GM23338 (cell line): ENCODE results near the gene MAST4. TPM values are rescaled to one million over a fixed set of nuclear protein-coding genes. Genes with fewer than 3 reads are reported as not detected.

Experiments
- ATAC-seq: fragments of 200-7000 bp; cut with Tn5 transposase; 3 replicates; pipeline ENCODE4 v1.9.1; 2020
- DNase-seq: peaks from one replicate; pipeline ENCODE4 v3.0.0-alpha.2; 2015; ENCODE audit warnings: low spot score
- H2AFZ ChIP-seq: fragments of 200-600 bp; sonication (generic); 2 replicates; pipeline ENCODE4 v1.8.0; 2016; ENCODE audit warnings: antibody characterized with exemption, mild to moderate bottlenecking, moderate library complexity
- H3F3A ChIP-seq: fragments of 200-600 bp; sonication (generic); replicated peaks from 2 replicates; pipeline ENCODE4 v1.8.0; 2017; ENCODE audit warnings: antibody characterized with exemption, mixed run types, low read depth
- H3K27ac ChIP-seq: fragments of 200-600 bp; sonication (generic); 2 replicates; pipeline ENCODE4 v1.6.1; 2016; ENCODE audit warnings: low read depth
- H3K27me3 ChIP-seq: fragments of 200-600 bp; sonication (generic); 2 replicates; pipeline ENCODE4 v1.8.0; 2016; ENCODE audit warnings: mild to moderate bottlenecking, mixed run types, moderate library complexity; ENCODE audit not compliant: insufficient read depth
- H3K36me3 ChIP-seq: fragments of 200-600 bp; sonication (generic); 2 replicates; pipeline ENCODE4 v1.8.0; 2016; ENCODE audit warnings: mild to moderate bottlenecking; ENCODE audit not compliant: insufficient read depth
- H3K4me1 ChIP-seq: fragments of 200-600 bp; sonication (generic); 2 replicates; pipeline ENCODE4 v1.8.0; 2016; ENCODE audit warnings: mild to moderate bottlenecking, moderate library complexity; ENCODE audit not compliant: insufficient read depth
- H3K4me2 ChIP-seq: fragments of 200-600 bp; sonication (generic); 2 replicates; pipeline ENCODE4 v1.7.1; 2017; ENCODE audit warnings: mixed run types
- H3K4me3 ChIP-seq: fragments of 200-600 bp; sonication (generic); 2 replicates; pipeline ENCODE4 v1.6.1; 2016; ENCODE audit warnings: mixed run types
- H3K79me2 ChIP-seq: fragments of 200-600 bp; sonication (generic); replicated peaks from 2 replicates; pipeline ENCODE4 v1.8.0; 2017; ENCODE audit warnings: mild to moderate bottlenecking; ENCODE audit not compliant: insufficient read depth
- H3K9me2 ChIP-seq: fragments of 200-600 bp; sonication (generic); 2 replicates; pipeline ENCODE4 v1.8.0; 2017; ENCODE audit not compliant: insufficient read depth
- H4K20me1 ChIP-seq: fragments of 200-600 bp; sonication (generic); replicated peaks from 2 replicates; pipeline ENCODE4 v1.8.0; 2017; ENCODE audit warnings: mild to moderate bottlenecking; ENCODE audit not compliant: insufficient read depth
- H3K27ac Mint-ChIP-seq: 2 replicates; pipeline ENCODE4 v1.8.0; 2020; ENCODE audit warnings: inconsistent platforms, mild to moderate bottlenecking, moderate library complexity, mixed read lengths
- H3K27me3 Mint-ChIP-seq: 3 replicates; pipeline ENCODE4 v1.8.0; 2022; ENCODE audit warnings: low read depth, mild to moderate bottlenecking, moderate library complexity, mixed read lengths, inconsistent platforms; ENCODE audit not compliant: insufficient read depth, poor library complexity
- H3K36me3 Mint-ChIP-seq: 3 replicates; pipeline ENCODE4 v1.8.0; 2021; ENCODE audit warnings: low read depth, mild to moderate bottlenecking, inconsistent platforms, moderate library complexity, mixed read lengths
- H3K4me1 Mint-ChIP-seq: 3 replicates; pipeline ENCODE4 v1.8.0; 2020; ENCODE audit warnings: mild to moderate bottlenecking, inconsistent platforms, mixed read lengths
- H3K4me3 Mint-ChIP-seq: 3 replicates; pipeline ENCODE4 v1.8.0; 2021; ENCODE audit warnings: moderate library complexity, mild to moderate bottlenecking, inconsistent platforms, mixed read lengths
- H3K9me3 Mint-ChIP-seq: 3 replicates; pipeline ENCODE4 v1.8.0; 2020; ENCODE audit warnings: moderate library complexity, mild to moderate bottlenecking, inconsistent platforms, mixed read lengths
- CREB1 ChIP-seq: fragments of 250-450 bp; sonication (Bioruptor Pico); IDR thresholded peaks from 2 replicates; pipeline ENCODE4 v1.5.0; 2020; ENCODE audit warnings: low read depth, mild to moderate bottlenecking, moderate library complexity
- EZH2 ChIP-seq: fragments of 200-600 bp; sonication (generic); IDR thresholded peaks from one replicate; pipeline ENCODE4 v1.8.0; 2017; ENCODE audit warnings: antibody characterized with exemption, mild to moderate bottlenecking, low read depth; ENCODE audit not compliant: unreplicated experiment
- EZH2phosphoT487 ChIP-seq: fragments of 200-600 bp; sonication (generic); IDR thresholded peaks from one replicate; pipeline ENCODE4 v1.8.1; 2018; ENCODE audit warnings: antibody characterized with exemption; ENCODE audit not compliant: unreplicated experiment
- JUNB ChIP-seq: IDR thresholded peaks from one replicate; pipeline ENCODE4 v1.6.1; 2016; ENCODE audit warnings: antibody characterized with exemption; ENCODE audit not compliant: unreplicated experiment
- NANOG ChIP-seq: IDR thresholded peaks from 2 replicates; pipeline ENCODE4 v1.6.1; 2016; ENCODE audit warnings: antibody characterized with exemption, borderline replicate concordance
- POLR2AphosphoS5 ChIP-seq: IDR thresholded peaks from 2 replicates; pipeline ENCODE4 v1.6.1; 2016; ENCODE audit warnings: antibody characterized with exemption, low read depth
- STAT1 ChIP-seq: IDR thresholded peaks from one replicate; pipeline ENCODE4 v1.6.1; 2016; ENCODE audit warnings: antibody characterized with exemption; ENCODE audit not compliant: unreplicated experiment
- ZNF114 ChIP-seq: fragments of 250-450 bp; sonication (Bioruptor Pico); IDR thresholded peaks from 2 replicates; pipeline ENCODE4 v1.5.0; 2020; ENCODE audit warnings: mild to moderate bottlenecking, moderate library complexity
- ZNF331 ChIP-seq: fragments of 250-450 bp; sonication (Bioruptor Pico); IDR thresholded peaks from 2 replicates; pipeline ENCODE4 v1.5.0; 2020; ENCODE audit warnings: low read depth, mild to moderate bottlenecking, moderate library complexity
- polyA plus RNA-seq: library from polyadenylated mRNA; unstranded; fragments of >200 nt; fragmentation: Nextera tagmentation; extraction: Ambion mirVana; gene quantifications from 2 replicates; pipeline ENCODE4 v1.2.1, GENCODE V29; 2016
- total RNA-seq: library from RNA; depleted of rRNA; stranded (reverse); fragments of >200 nt; shearing (Covaris generic); gene quantifications from 2 replicates; pipeline ENCODE4 v1.2.3, GENCODE V29; 2014
- TF ChIP-seq, protein P1 (sequence below): IDR thresholded peaks from 2 replicates; pipeline ENCODE4 v1.6.1; 2016; ENCODE audit warnings: antibody characterized with exemption
- TF ChIP-seq, protein P2 (sequence below): IDR thresholded peaks from one replicate; pipeline ENCODE4 v1.6.1; 2018; ENCODE audit warnings: antibody characterized with exemption; ENCODE audit not compliant: unreplicated experiment
- TF ChIP-seq, protein P3 (sequence below): fragments of 250-450 bp; sonication (Bioruptor Pico); IDR thresholded peaks from 2 replicates; pipeline ENCODE4 v1.5.0; 2020; ENCODE audit warnings: mild to moderate bottlenecking, moderate library complexity
- TF ChIP-seq, protein P4 (sequence below), 2 experiments: fragments of 200-600 bp in 1 of 2; sonication (generic) in 1 of 2; conservative IDR thresholded peaks; 2 replicates each; pipeline versions ENCODE4 v1.5.1 to v1.6.1; 2016 to 2017; ENCODE audit warnings: antibody characterized with exemption in 2 of 2, low read depth in 2 of 2, mild to moderate bottlenecking in 2 of 2, moderate library complexity in 1 of 2

MAST4 gene
- total and polyA plus RNA-seq, 2 experiments from 2014 or later = 3.6 to 8.5 TPM

- Mint-ChIP-seq H3K9me3 (no peaks in the 10 kb centered on the region), H3K36me3 (no peaks in the 10 kb centered on the region), H3K4me1 (peaks cover 12% of the 10 kb centered on the region; the same call in 2 of the 3 replicates), H3K27ac (no peak overlapping the region), H3K4me3 (no peak overlapping the region), H3K27me3 (no peaks in the 10 kb centered on the region)
- Histone ChIP-seq H3K4me2 (no peak overlapping the region), H3K4me1 (no peaks in the 10 kb centered on the region; the same call in 1 of the 2 replicates), H3K4me3 (no peak overlapping the region), H3K36me3 (no peaks in the 10 kb centered on the region), H3K27ac (no peak overlapping the region), H2AFZ (peak overlapping the region; percentile 48; the same call in 1 of the 2 replicates), H3K79me2 (no peaks in the 10 kb centered on the region), H3K27me3 (no peaks in the 10 kb centered on the region), H3F3A (no peaks in the 10 kb centered on the region), H4K20me1 (no peaks in the 10 kb centered on the region; the same call in 1 of the 2 replicates), H3K9me2 (no peaks in the 10 kb centered on the region)
- TF ChIP-seq POLR2AphosphoS5 = no peak
- no peak for TF ChIP-seq ZNF114 (CRISPR knock-in tag)
- TF ChIP-seq, protein P1, sequence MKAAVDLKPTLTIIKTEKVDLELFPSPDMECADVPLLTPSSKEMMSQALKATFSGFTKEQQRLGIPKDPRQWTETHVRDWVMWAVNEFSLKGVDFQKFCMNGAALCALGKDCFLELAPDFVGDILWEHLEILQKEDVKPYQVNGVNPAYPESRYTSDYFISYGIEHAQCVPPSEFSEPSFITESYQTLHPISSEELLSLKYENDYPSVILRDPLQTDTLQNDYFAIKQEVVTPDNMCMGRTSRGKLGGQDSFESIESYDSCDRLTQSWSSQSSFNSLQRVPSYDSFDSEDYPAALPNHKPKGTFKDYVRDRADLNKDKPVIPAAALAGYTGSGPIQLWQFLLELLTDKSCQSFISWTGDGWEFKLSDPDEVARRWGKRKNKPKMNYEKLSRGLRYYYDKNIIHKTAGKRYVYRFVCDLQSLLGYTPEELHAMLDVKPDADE = no peak
- no peak for TF ChIP-seq NANOG
- TF ChIP-seq STAT1 = no peak
- TF ChIP-seq ZNF331 (CRISPR knock-in tag) = no peak
- TF ChIP-seq, protein P2, sequence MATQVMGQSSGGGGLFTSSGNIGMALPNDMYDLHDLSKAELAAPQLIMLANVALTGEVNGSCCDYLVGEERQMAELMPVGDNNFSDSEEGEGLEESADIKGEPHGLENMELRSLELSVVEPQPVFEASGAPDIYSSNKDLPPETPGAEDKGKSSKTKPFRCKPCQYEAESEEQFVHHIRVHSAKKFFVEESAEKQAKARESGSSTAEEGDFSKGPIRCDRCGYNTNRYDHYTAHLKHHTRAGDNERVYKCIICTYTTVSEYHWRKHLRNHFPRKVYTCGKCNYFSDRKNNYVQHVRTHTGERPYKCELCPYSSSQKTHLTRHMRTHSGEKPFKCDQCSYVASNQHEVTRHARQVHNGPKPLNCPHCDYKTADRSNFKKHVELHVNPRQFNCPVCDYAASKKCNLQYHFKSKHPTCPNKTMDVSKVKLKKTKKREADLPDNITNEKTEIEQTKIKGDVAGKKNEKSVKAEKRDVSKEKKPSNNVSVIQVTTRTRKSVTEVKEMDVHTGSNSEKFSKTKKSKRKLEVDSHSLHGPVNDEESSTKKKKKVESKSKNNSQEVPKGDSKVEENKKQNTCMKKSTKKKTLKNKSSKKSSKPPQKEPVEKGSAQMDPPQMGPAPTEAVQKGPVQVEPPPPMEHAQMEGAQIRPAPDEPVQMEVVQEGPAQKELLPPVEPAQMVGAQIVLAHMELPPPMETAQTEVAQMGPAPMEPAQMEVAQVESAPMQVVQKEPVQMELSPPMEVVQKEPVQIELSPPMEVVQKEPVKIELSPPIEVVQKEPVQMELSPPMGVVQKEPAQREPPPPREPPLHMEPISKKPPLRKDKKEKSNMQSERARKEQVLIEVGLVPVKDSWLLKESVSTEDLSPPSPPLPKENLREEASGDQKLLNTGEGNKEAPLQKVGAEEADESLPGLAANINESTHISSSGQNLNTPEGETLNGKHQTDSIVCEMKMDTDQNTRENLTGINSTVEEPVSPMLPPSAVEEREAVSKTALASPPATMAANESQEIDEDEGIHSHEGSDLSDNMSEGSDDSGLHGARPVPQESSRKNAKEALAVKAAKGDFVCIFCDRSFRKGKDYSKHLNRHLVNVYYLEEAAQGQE = no peak
- TF ChIP-seq CREB1 (CRISPR knock-in tag) = no peak
- TF ChIP-seq, protein P3, sequence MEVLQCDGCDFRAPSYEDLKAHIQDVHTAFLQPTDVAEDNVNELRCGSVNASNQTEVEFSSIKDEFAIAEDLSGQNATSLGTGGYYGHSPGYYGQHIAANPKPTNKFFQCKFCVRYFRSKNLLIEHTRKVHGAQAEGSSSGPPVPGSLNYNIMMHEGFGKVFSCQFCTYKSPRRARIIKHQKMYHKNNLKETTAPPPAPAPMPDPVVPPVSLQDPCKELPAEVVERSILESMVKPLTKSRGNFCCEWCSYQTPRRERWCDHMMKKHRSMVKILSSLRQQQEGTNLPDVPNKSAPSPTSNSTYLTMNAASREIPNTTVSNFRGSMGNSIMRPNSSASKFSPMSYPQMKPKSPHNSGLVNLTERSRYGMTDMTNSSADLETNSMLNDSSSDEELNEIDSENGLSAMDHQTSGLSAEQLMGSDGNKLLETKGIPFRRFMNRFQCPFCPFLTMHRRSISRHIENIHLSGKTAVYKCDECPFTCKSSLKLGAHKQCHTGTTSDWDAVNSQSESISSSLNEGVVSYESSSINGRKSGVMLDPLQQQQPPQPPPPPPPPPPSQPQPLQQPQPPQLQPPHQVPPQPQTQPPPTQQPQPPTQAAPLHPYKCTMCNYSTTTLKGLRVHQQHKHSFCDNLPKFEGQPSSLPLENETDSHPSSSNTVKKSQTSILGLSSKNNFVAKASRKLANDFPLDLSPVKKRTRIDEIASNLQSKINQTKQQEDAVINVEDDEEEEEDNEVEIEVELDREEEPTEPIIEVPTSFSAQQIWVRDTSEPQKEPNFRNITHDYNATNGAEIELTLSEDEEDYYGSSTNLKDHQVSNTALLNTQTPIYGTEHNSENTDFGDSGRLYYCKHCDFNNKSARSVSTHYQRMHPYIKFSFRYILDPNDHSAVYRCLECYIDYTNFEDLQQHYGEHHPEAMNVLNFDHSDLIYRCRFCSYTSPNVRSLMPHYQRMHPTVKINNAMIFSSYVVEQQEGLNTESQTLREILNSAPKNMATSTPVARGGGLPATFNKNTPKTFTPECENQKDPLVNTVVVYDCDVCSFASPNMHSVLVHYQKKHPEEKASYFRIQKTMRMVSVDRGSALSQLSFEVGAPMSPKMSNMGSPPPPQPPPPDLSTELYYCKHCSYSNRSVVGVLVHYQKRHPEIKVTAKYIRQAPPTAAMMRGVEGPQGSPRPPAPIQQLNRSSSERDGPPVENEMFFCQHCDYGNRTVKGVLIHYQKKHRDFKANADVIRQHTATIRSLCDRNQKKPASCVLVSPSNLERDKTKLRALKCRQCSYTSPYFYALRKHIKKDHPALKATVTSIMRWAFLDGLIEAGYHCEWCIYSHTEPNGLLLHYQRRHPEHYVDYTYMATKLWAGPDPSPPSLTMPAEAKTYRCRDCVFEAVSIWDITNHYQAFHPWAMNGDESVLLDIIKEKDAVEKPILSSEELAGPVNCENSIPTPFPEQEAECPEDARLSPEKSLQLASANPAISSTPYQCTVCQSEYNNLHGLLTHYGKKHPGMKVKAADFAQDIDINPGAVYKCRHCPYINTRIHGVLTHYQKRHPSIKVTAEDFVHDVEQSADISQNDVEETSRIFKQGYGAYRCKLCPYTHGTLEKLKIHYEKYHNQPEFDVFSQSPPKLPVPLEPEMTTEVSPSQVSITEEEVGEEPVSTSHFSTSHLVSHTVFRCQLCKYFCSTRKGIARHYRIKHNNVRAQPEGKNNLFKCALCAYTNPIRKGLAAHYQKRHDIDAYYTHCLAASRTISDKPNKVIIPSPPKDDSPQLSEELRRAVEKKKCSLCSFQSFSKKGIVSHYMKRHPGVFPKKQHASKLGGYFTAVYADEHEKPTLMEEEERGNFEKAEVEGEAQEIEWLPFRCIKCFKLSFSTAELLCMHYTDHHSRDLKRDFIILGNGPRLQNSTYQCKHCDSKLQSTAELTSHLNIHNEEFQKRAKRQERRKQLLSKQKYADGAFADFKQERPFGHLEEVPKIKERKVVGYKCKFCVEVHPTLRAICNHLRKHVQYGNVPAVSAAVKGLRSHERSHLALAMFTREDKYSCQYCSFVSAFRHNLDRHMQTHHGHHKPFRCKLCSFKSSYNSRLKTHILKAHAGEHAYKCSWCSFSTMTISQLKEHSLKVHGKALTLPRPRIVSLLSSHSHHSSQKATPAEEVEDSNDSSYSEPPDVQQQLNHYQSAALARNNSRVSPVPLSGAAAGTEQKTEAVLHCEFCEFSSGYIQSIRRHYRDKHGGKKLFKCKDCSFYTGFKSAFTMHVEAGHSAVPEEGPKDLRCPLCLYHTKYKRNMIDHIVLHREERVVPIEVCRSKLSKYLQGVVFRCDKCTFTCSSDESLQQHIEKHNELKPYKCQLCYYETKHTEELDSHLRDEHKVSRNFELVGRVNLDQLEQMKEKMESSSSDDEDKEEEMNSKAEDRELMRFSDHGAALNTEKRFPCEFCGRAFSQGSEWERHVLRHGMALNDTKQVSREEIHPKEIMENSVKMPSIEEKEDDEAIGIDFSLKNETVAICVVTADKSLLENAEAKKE (CRISPR knock-in tag) = no peak
- no peak for TF ChIP-seq EZH2
- no peak for TF ChIP-seq EZH2phosphoT487
- TF ChIP-seq JUNB = no peak
- TF ChIP-seq, protein P4, sequence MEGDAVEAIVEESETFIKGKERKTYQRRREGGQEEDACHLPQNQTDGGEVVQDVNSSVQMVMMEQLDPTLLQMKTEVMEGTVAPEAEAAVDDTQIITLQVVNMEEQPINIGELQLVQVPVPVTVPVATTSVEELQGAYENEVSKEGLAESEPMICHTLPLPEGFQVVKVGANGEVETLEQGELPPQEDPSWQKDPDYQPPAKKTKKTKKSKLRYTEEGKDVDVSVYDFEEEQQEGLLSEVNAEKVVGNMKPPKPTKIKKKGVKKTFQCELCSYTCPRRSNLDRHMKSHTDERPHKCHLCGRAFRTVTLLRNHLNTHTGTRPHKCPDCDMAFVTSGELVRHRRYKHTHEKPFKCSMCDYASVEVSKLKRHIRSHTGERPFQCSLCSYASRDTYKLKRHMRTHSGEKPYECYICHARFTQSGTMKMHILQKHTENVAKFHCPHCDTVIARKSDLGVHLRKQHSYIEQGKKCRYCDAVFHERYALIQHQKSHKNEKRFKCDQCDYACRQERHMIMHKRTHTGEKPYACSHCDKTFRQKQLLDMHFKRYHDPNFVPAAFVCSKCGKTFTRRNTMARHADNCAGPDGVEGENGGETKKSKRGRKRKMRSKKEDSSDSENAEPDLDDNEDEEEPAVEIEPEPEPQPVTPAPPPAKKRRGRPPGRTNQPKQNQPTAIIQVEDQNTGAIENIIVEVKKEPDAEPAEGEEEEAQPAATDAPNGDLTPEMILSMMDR (conservative IDR thresholded peaks at IDR 0.05; ENCODE audit: low read depth in 2 of 2) = no peak
- peak; percentile 31 for ATAC-seq
- no peak for DNase-seq
These were observed 21.2 kb downstream of the MAST4 start for GRCh38 chr5:66617226-66617861.
